ENCODE measurements around the gene RAPGEF5.

RAPGEF5 gene

GRCh38 chr7:22142572-22142971 is 214.4 kb downstream of the RAPGEF5 start:
- TF ChIP-seq CTCF (IDR thresholded peaks at IDR 0.05; ENCODE audit: low read depth, low read length) = no peak
- H3K27me3 ChIP-seq = no peaks in the 10 kb centered on the region
- no peak for DNase-seq
- no peaks in the 10 kb centered on the region for H3K9me3 ChIP-seq
- H3K4me3 ChIP-seq (ENCODE audit: low read depth, low read length) = no peak overlapping the region
- peaks cover 16% of the 10 kb centered on the region for H3K4me1 ChIP-seq
- H3K36me3 ChIP-seq = peaks cover 73% of the 10 kb centered on the region

GRCh38 chr7:22141355-22141754 is 215.6 kb downstream of the RAPGEF5 start:
- Histone ChIP-seq H3K4me3 (ENCODE audit: low read depth, low read length) (no peak overlapping the region), H3K9me3 (no peaks in the 10 kb centered on the region), H3K4me1 (peaks cover 6% of the 10 kb centered on the region; the same call in 1 of the 2 replicates), H3K27me3 (no peaks in the 10 kb centered on the region), H3K36me3 (peaks cover 79% of the 10 kb centered on the region)
- no peak for DNase-seq
- no peak for TF ChIP-seq CTCF (IDR thresholded peaks at IDR 0.05; ENCODE audit: low read depth, low read length)

GRCh38 chr7:22140578-22140977 is 216.4 kb downstream of the RAPGEF5 start:
- Histone ChIP-seq H3K27me3 (no peaks in the 10 kb centered on the region), H3K4me3 (ENCODE audit: low read depth, low read length) (no peak overlapping the region), H3K9me3 (no peaks in the 10 kb centered on the region), H3K4me1 (peaks cover 6% of the 10 kb centered on the region; the same call in 1 of the 2 replicates), H3K36me3 (peaks cover 82% of the 10 kb centered on the region)
- no peak for TF ChIP-seq CTCF (IDR thresholded peaks at IDR 0.05; ENCODE audit: low read depth, low read length)
- DNase-seq = no peak

GRCh38 chr7:22138886-22139285 is 218.1 kb downstream of the RAPGEF5 start:
- Histone ChIP-seq H3K4me1 (peaks cover 6% of the 10 kb centered on the region; the same call in 1 of the 2 replicates), H3K36me3 (peaks cover 81% of the 10 kb centered on the region), H3K27me3 (no peaks in the 10 kb centered on the region), H3K4me3 (ENCODE audit: low read depth, low read length) (no peak overlapping the region), H3K9me3 (no peaks in the 10 kb centered on the region)
- TF ChIP-seq CTCF (IDR thresholded peaks at IDR 0.05; ENCODE audit: low read depth, low read length) = no peak
- no peak for DNase-seq

- H3K27me3 ChIP-seq = no peaks in the 10 kb centered on the region
- no peaks in the 10 kb centered on the region for H3K9me3 ChIP-seq
- peaks cover 79% of the 10 kb centered on the region for H3K36me3 ChIP-seq
- no peak overlapping the region for H3K4me3 ChIP-seq (ENCODE audit: low read depth, low read length)
- H3K4me1 ChIP-seq = peaks cover 6% of the 10 kb centered on the region; the same call in 1 of the 2 replicates
- no peak for TF ChIP-seq CTCF (IDR thresholded peaks at IDR 0.05; ENCODE audit: low read depth, low read length)
- no peak for DNase-seq
Observed at GRCh38 chr7:22138106-22138505, 218.8 kb downstream of the RAPGEF5 start.

GRCh38 chr7:22137466-22137865 is 219.5 kb downstream of the RAPGEF5 start:
- TF ChIP-seq CTCF (IDR thresholded peaks at IDR 0.05; ENCODE audit: low read depth, low read length) = no peak
- Histone ChIP-seq H3K4me1 (peaks cover under 1% of the 10 kb centered on the region; the same call in 1 of the 2 replicates), H3K27me3 (no peaks in the 10 kb centered on the region), H3K36me3 (peaks cover 74% of the 10 kb centered on the region), H3K9me3 (no peaks in the 10 kb centered on the region), H3K4me3 (ENCODE audit: low read depth, low read length) (no peak overlapping the region)
- no peak for DNase-seq
